ENCODE results near the gene GRK1.

The GRK1 gene

GRCh38 chr13:113769106-113769505, 102.1 kb downstream of the GRK1 start:
- Histone ChIP-seq H3K9me3 (ENCODE audit: severe bottlenecking) (no peaks in the 10 kb centered on the region), H3K4me1 (ENCODE audit: insufficient read depth, poor library complexity, severe bottlenecking) (peaks cover 10% of the 10 kb centered on the region), H3K4me3 (ENCODE audit: severe bottlenecking) (no peak overlapping the region), H3K36me3 (ENCODE audit: low read depth) (no peaks in the 10 kb centered on the region; the same call in 1 of the 2 replicates), H3K27me3 (ENCODE audit: insufficient read depth, poor library complexity, severe bottlenecking) (no peaks in the 10 kb centered on the region), H3K27ac (ENCODE audit: poor library complexity, severe bottlenecking) (no peak overlapping the region)
- DNase-seq (ENCODE audit: low spot score), result no peak
- no peak for ATAC-seq (ENCODE audit: low read depth)
- TF ChIP-seq CTCF (IDR thresholded peaks at IDR 0.05; ENCODE audit: poor library complexity, severe bottlenecking), result no peak

- ATAC-seq (ENCODE audit: low read depth) (no peak), DNase-seq (ENCODE audit: low spot score) (no peak)
- Histone ChIP-seq H3K27ac (ENCODE audit: poor library complexity, severe bottlenecking) (no peak overlapping the region), H3K27me3 (ENCODE audit: insufficient read depth, poor library complexity, severe bottlenecking) (no peaks in the 10 kb centered on the region), H3K4me1 (ENCODE audit: insufficient read depth, poor library complexity, severe bottlenecking) (peaks cover 17% of the 10 kb centered on the region), H3K9me3 (ENCODE audit: severe bottlenecking) (no peaks in the 10 kb centered on the region), H3K36me3 (ENCODE audit: low read depth) (no peaks in the 10 kb centered on the region; the same call in 1 of the 2 replicates), H3K4me3 (ENCODE audit: severe bottlenecking) (no peak overlapping the region)
- no peak for TF ChIP-seq CTCF (IDR thresholded peaks at IDR 0.05; ENCODE audit: poor library complexity, severe bottlenecking)
These were observed 102.9 kb downstream of the GRK1 start for GRCh38 chr13:113769881-113770280.

- Histone ChIP-seq H3K4me1 (ENCODE audit: insufficient read depth, poor library complexity, severe bottlenecking) (peaks cover 17% of the 10 kb centered on the region), H3K4me3 (ENCODE audit: severe bottlenecking) (no peak overlapping the region), H3K9me3 (ENCODE audit: severe bottlenecking) (no peaks in the 10 kb centered on the region), H3K36me3 (ENCODE audit: low read depth) (no peaks in the 10 kb centered on the region; the same call in 1 of the 2 replicates), H3K27ac (ENCODE audit: poor library complexity, severe bottlenecking) (no peak overlapping the region), H3K27me3 (ENCODE audit: insufficient read depth, poor library complexity, severe bottlenecking) (no peaks in the 10 kb centered on the region)
- DNase-seq (ENCODE audit: low spot score), result no peak
- ATAC-seq (ENCODE audit: low read depth), result no peak
- no peak for TF ChIP-seq CTCF (IDR thresholded peaks at IDR 0.05; ENCODE audit: poor library complexity, severe bottlenecking)
These were observed 103.4 kb downstream of the GRK1 start for GRCh38 chr13:113770441-113770840.

- Histone ChIP-seq H3K27me3 (ENCODE audit: insufficient read depth, poor library complexity, severe bottlenecking) (no peaks in the 10 kb centered on the region), H3K4me1 (ENCODE audit: insufficient read depth, poor library complexity, severe bottlenecking) (peaks cover 17% of the 10 kb centered on the region), H3K27ac (ENCODE audit: poor library complexity, severe bottlenecking) (peak overlapping the region; percentile 67), H3K4me3 (ENCODE audit: severe bottlenecking) (no peak overlapping the region), H3K9me3 (ENCODE audit: severe bottlenecking) (no peaks in the 10 kb centered on the region), H3K36me3 (ENCODE audit: low read depth) (no peaks in the 10 kb centered on the region; the same call in 1 of the 2 replicates)
- no peak for TF ChIP-seq CTCF (IDR thresholded peaks at IDR 0.05; ENCODE audit: poor library complexity, severe bottlenecking)
- ATAC-seq (ENCODE audit: low read depth) (no peak), DNase-seq (ENCODE audit: low spot score) (no peak)
These were observed 103.9 kb downstream of the GRK1 start for GRCh38 chr13:113770937-113771336.

- Histone ChIP-seq H3K4me3 (ENCODE audit: severe bottlenecking) (no peak overlapping the region), H3K27me3 (ENCODE audit: insufficient read depth, poor library complexity, severe bottlenecking) (no peaks in the 10 kb centered on the region), H3K9me3 (ENCODE audit: severe bottlenecking) (no peaks in the 10 kb centered on the region), H3K36me3 (ENCODE audit: low read depth) (no peaks in the 10 kb centered on the region; the same call in 1 of the 2 replicates), H3K4me1 (ENCODE audit: insufficient read depth, poor library complexity, severe bottlenecking) (peaks cover 17% of the 10 kb centered on the region), H3K27ac (ENCODE audit: poor library complexity, severe bottlenecking) (peak overlapping the region; percentile 67)
- no peak for TF ChIP-seq CTCF (IDR thresholded peaks at IDR 0.05; ENCODE audit: poor library complexity, severe bottlenecking)
- no peak for DNase-seq (ENCODE audit: low spot score)
- ATAC-seq (ENCODE audit: low read depth), result peak; percentile 43; the same call in 2 of the 3 replicates
These were observed 104.8 kb downstream of the GRK1 start for GRCh38 chr13:113771709-113772331.

Data from RWPE2 (cell line).